Lung (tissue), 12 donors: ENCODE data around the gene GYPE. TPM values are rescaled to one million over a fixed set of nuclear protein-coding genes. Genes with fewer than 3 reads are reported as not detected.
"Not testable (repeated sequence)": the region's sequence is repeated elsewhere in the genome, so short reads cannot be mapped to it uniquely, and the experiment has no call there.

ENCODE experiments used
- ATAC-seq: fragments of 200-7000 bp; cut with Tn5 transposase; one replicate; pipeline ENCODE4 v1.9.1; 2020; ENCODE audit warnings: moderate number of reproducible peaks; ENCODE audit not compliant: insufficient read depth, low FRiP score
- DNase-seq, 3 donors: peaks; one replicate each; pipeline ENCODE4 v3.0.0-alpha.2; 2013 to 2017
- H3K27ac ChIP-seq, 2 donors: one replicate each; pipeline ENCODE4 v1.5.1; 2013; ENCODE audit warnings: mild to moderate bottlenecking in 2 of 2, moderate library complexity in 2 of 2, control low read depth in 1 of 2, inconsistent platforms in 1 of 2, low read depth in 1 of 2, low read length in 1 of 2
- H3K27me3 ChIP-seq, 3 donors: one replicate each; pipeline ENCODE4 v1.5.1; 2013; ENCODE audit warnings: low read length in 2 of 3; ENCODE audit not compliant: control insufficient read depth in 3 of 3, insufficient read depth in 3 of 3
- H3K36me3 ChIP-seq, 4 donors: one replicate each; pipeline ENCODE4 v1.5.1; 2013; ENCODE audit warnings: low read length in 4 of 4, mild to moderate bottlenecking in 1 of 4, moderate library complexity in 1 of 4; ENCODE audit not compliant: control insufficient read depth in 4 of 4, insufficient read depth in 4 of 4
- H3K4me1 ChIP-seq, 5 donors: one replicate each; pipeline ENCODE4 v1.5.1; 2013; ENCODE audit warnings: low read length in 5 of 5, mild to moderate bottlenecking in 2 of 5, moderate library complexity in 1 of 5; ENCODE audit not compliant: control insufficient read depth in 5 of 5, insufficient read depth in 5 of 5
- H3K4me3 ChIP-seq: one replicate; pipeline ENCODE4 v1.5.1; 2013; ENCODE audit warnings: mild to moderate bottlenecking, control low read depth, moderate library complexity
- H3K9ac ChIP-seq, 2 donors: one replicate each; pipeline ENCODE4 v1.5.1; 2013; ENCODE audit warnings: low read length in 2 of 2, control low read depth in 1 of 2; ENCODE audit not compliant: insufficient read depth in 1 of 2
- H3K9me3 ChIP-seq, 4 donors: one replicate each; pipeline ENCODE4 v1.5.1; 2013; ENCODE audit warnings: low read length in 3 of 4, mild to moderate bottlenecking in 1 of 4, moderate library complexity in 1 of 4; ENCODE audit not compliant: control insufficient read depth in 4 of 4, insufficient read depth in 3 of 4
- WGBS, 2 donors: extraction: QIAGEN DNeasy Blood & Tissue Kit; methylation state at CpG; one replicate each; pipeline ENCODE4 v1.1.7; 2013; 5-methylcytosine and 5-hydroxymethylcytosine counted together
- polyA plus RNA-seq, 2 donors: library from polyadenylated mRNA; stranded (reverse); fragments of 200-250 nt; gene quantifications; one replicate each; pipeline ENCODE4 v1.2.1, GENCODE V29; 2013
- total RNA-seq, 2 donors: library from RNA; depleted of rRNA in 1 of 2; stranded (reverse); fragments of >200 nt in 1 of 2; gene quantifications; one replicate each; pipeline ENCODE4 v1.2.1, GENCODE V29; 2014 to 2021
- TF ChIP-seq, protein P1 (sequence below): IDR thresholded peaks from 2 replicates; pipeline ENCODE4 v1.5.1; 2012; ENCODE audit warnings: mild to moderate bottlenecking; ENCODE audit errors: control extremely low read depth, extremely low read depth
- donor health status: control.
- donor health status: control.
- donor health status: Bipolar disorder and iron deficiency.
- donor health status: healthy.
- donor health status: DM: yes; HTN: yes; CAD: no.

GYPE gene
- total and polyA plus RNA-seq, 4 donors = 0.70 to 7.0 (median 1.5) TPM

GRCh38 chr4:143939528-143939927, 34.2 kb upstream of the GYPE start:
- Histone ChIP-seq H3K4me3 (no peak overlapping the region), H3K36me3 (no peaks in the 10 kb centered on the region), H3K27ac (no peak overlapping the region), H3K9ac (no peak overlapping the region), H3K9me3 (no peaks in the 10 kb centered on the region), H3K4me1 (no peaks in the 10 kb centered on the region), H3K27me3 (no peaks in the 10 kb centered on the region)
- DNase-seq = no peak
- no peak for ATAC-seq
- TF ChIP-seq, protein P1, sequence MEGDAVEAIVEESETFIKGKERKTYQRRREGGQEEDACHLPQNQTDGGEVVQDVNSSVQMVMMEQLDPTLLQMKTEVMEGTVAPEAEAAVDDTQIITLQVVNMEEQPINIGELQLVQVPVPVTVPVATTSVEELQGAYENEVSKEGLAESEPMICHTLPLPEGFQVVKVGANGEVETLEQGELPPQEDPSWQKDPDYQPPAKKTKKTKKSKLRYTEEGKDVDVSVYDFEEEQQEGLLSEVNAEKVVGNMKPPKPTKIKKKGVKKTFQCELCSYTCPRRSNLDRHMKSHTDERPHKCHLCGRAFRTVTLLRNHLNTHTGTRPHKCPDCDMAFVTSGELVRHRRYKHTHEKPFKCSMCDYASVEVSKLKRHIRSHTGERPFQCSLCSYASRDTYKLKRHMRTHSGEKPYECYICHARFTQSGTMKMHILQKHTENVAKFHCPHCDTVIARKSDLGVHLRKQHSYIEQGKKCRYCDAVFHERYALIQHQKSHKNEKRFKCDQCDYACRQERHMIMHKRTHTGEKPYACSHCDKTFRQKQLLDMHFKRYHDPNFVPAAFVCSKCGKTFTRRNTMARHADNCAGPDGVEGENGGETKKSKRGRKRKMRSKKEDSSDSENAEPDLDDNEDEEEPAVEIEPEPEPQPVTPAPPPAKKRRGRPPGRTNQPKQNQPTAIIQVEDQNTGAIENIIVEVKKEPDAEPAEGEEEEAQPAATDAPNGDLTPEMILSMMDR = no peak
- 94 to 97% methylated on average over 2 of the region's 2 CpGs for WGBS, 2 donors

- WGBS, 2 donors = 80 to 91% methylated on average over 4 of the region's 4 CpGs
- ATAC-seq, DNase-seq: not testable (repeated sequence)
Observed at GRCh38 chr4:143938890-143939289, 33.5 kb upstream of the GYPE start.

DNA sequence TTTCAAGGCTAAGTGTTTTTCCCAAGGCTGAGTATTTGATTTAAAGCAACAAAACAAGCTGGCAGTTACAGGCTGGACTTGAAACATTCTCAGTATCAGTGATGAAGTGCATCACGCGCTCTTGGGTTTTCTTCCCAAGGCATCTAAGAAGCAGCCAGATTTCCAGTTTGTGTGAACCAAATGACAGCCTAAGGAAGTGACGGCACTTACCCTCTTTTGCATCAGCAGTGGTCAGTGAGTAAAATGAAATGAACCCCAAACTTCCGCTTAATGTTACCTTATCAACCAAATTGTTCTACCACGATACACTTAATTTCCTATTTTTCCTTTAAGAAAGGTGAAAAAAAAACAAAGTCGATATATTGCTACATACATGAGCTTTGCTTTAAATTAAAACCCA, 15.8 kb upstream of the GYPE start:
- DNase-seq = no peak
- Histone ChIP-seq H3K27ac (no peak overlapping the region), H3K9me3 (no peaks in the 10 kb centered on the region), H3K4me1 (no peaks in the 10 kb centered on the region), H3K4me3 (no peak overlapping the region), H3K9ac (no peak overlapping the region), H3K36me3 (no peaks in the 10 kb centered on the region), H3K27me3 (no peaks in the 10 kb centered on the region)
- 29 to 64% methylated on average over 6 of the region's 6 CpGs for WGBS, 2 donors
- TF ChIP-seq, protein P1 = no peak
- no peak for ATAC-seq

More at GRCh38 chr4:143938890-143939289, 33.5 kb upstream of the GYPE start:
- H3K9ac ChIP-seq, H3K9me3 ChIP-seq, H3K27ac ChIP-seq, H3K27me3 ChIP-seq, H3K4me1 ChIP-seq, H3K36me3 ChIP-seq, H3K4me3 ChIP-seq: not testable (repeated sequence)

DNA sequence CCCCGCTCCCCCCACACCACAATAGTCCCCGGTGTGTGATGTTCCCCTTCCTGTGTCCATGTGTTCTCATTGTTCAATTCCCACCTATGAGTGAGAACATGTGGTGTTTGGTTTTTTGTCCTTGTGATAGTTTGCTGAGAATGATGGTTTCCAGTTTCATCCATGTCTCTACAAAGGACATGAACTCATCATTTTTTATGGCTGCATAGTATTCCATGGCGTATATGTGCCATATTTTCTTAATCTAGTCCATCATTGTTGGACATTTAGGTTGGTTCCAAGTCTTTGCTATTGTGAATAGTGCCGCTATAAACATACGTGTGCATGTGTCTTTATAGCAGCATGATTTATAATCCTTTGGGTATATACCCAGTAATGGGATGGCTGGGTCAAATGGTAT, 11.1 kb upstream of the GYPE start:
- 95 to 98% methylated on average over 4 to 5 of the region's 5 CpGs for WGBS, 2 donors
- not testable (repeated sequence) for H3K4me3 ChIP-seq, H3K27me3 ChIP-seq, H3K9me3 ChIP-seq, H3K4me1 ChIP-seq, H3K9ac ChIP-seq, H3K27ac ChIP-seq, ATAC-seq, DNase-seq, H3K36me3 ChIP-seq

GRCh38 chr4:143912478-143912877, 7.1 kb upstream of the GYPE start:
- not testable (repeated sequence) for H3K36me3 ChIP-seq, H3K27ac ChIP-seq, H3K4me3 ChIP-seq, H3K9me3 ChIP-seq, ATAC-seq, H3K27me3 ChIP-seq, H3K4me1 ChIP-seq
- 67% methylated on average over 1 to 2 of the region's 2 CpGs for WGBS, 2 donors
- peak overlapping the region in 1 of 2 donors; percentile 23 for H3K9ac ChIP-seq
- DNase-seq = peak in 1 of 3 donors; percentile 22

DNA sequence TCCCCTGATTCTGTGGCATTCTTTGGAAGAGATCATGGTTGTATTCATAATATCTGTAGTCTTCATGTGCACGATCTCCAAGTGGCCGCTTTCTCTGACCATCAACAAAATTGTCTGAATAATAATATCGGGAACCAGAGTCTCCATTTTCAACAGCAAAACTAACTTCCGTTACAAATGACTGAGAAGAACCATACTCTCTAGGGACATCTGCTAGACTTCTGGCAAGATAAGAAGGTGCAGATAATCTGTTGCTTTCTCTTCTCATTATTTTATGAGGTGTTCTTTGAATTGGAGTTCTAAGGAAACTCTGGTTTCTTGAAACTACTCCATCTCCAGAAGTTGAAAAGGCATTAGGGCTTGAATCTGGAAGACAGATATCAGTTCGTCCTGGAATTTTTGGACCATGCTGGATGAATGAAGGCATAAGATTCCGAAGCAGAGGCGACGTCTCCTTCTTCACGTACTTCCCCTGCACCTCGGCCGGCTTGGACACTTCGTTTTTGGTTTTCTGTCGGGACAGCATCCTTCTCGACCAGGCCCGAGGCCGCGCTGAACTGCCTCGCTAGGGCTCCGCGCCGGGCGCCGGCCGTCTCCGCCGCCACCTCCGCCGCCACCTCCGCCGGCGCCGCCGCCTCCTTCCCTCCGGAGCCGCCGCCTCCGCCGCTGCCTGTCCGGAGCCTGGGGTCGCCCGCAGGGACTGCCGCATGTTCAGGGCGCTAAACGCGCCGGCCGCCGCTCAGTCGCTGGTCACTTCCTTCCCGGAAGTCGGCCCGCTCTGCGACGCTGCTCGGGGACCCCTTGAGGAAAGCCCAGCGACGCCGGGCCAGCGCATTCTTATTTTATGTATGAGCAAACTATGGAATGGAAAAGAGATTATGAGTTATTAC, 6.4 kb upstream of the GYPE start:
- H3K9ac ChIP-seq = peak overlapping the region in 1 of 2 donors; percentile 85
- ATAC-seq = peak; percentile 75
- H3K4me1 ChIP-seq, H3K27me3 ChIP-seq, H3K36me3 ChIP-seq, H3K9me3 ChIP-seq: not testable (repeated sequence)
- DNase-seq = peak; percentile 68 to 73 (median 69)
- H3K27ac ChIP-seq = peak overlapping the region; percentile 41 to 79
- peak overlapping the region; percentile 52 for H3K4me3 ChIP-seq
- 32 to 34% methylated on average over 48 to 59 of the region's 59 CpGs for whole genome bisulfite sequencing, 2 donors

- not testable (repeated sequence) for H3K4me1 ChIP-seq, H3K9ac ChIP-seq, H3K4me3 ChIP-seq, H3K36me3 ChIP-seq, H3K27me3 ChIP-seq, H3K27ac ChIP-seq, ATAC-seq, H3K9me3 ChIP-seq
- 56 to 61% methylated on average over 2 of the region's 2 CpGs for WGBS, 2 donors
- peak in 2 of 3 donors; percentile 26 to 38 for DNase-seq
Observed at GRCh38 chr4:143910906-143911305, 5.5 kb upstream of the GYPE start.
